Subcutaneous abdominal adipose tissue (tissue), 5 donors: Measurements from ENCODE around the gene UQCRH.
"Not testable (repeated sequence)": the region's sequence is repeated elsewhere in the genome, so short reads cannot be mapped to it uniquely, and the experiment has no call there.

ENCODE experiments used
- H3K27ac ChIP-seq: one replicate; pipeline ENCODE4 v1.7.0; 2013; ENCODE audit warnings: low read depth, mild to moderate bottlenecking, inconsistent platforms, low read length, moderate library complexity
- H3K27me3 ChIP-seq, 5 donors: one replicate each; pipeline ENCODE4 v1.7.0; 2013; ENCODE audit warnings: low read length in 5 of 5, inconsistent platforms in 1 of 5; ENCODE audit not compliant: control insufficient read depth in 5 of 5, insufficient read depth in 4 of 5
- H3K36me3 ChIP-seq, 5 donors: one replicate each; pipeline ENCODE4 v1.7.0; 2013; ENCODE audit warnings: low read length in 5 of 5; ENCODE audit not compliant: control insufficient read depth in 5 of 5, insufficient read depth in 5 of 5
- H3K4me1 ChIP-seq, 5 donors: one replicate each; pipeline ENCODE4 v1.7.0; 2013; ENCODE audit warnings: low read length in 5 of 5, mild to moderate bottlenecking in 3 of 5, moderate library complexity in 1 of 5; ENCODE audit not compliant: control insufficient read depth in 5 of 5, insufficient read depth in 5 of 5
- H3K4me3 ChIP-seq, 5 donors: one replicate each; pipeline ENCODE4 v1.7.0; 2013; ENCODE audit warnings: low read length in 5 of 5, low read depth in 1 of 5
- H3K9ac ChIP-seq, 5 donors: one replicate each; pipeline ENCODE4 v1.7.0; 2013; ENCODE audit warnings: low read length in 5 of 5, mild to moderate bottlenecking in 4 of 5, moderate library complexity in 3 of 5
- H3K9me3 ChIP-seq, 5 donors: one replicate each; pipeline ENCODE4 v1.7.0; 2013; ENCODE audit warnings: low read length in 5 of 5; ENCODE audit not compliant: control insufficient read depth in 5 of 5
- donor health status: healthy.
- donor health status: healthy.
- donor health status: healthy.
- donor health status: healthy.
- donor health status: healthy.

UQCRH gene

GRCh38 chr1:46365796-46366195 lies 62.3 kb downstream of the UQCRH start:
- Histone ChIP-seq H3K36me3 (peaks cover 23 to 58% (median 43%) of the 10 kb centered on the region in 5 donors), H3K4me1 (peaks cover 0 to 20% (median 15%) of the 10 kb centered on the region in 5 donors)
- not testable (repeated sequence) for H3K4me3 ChIP-seq, H3K9ac ChIP-seq, H3K9me3 ChIP-seq, H3K27me3 ChIP-seq, H3K27ac ChIP-seq
